Measurements from ENCODE around the gene CDK2. TPM values are rescaled to one million over a fixed set of nuclear protein-coding genes. Genes with fewer than 3 reads are reported as not detected.

CDK2 gene
- total and polyA plus RNA-seq, 2 experiments from 2014 or later = 23.9 to 26.6 TPM

DNA sequence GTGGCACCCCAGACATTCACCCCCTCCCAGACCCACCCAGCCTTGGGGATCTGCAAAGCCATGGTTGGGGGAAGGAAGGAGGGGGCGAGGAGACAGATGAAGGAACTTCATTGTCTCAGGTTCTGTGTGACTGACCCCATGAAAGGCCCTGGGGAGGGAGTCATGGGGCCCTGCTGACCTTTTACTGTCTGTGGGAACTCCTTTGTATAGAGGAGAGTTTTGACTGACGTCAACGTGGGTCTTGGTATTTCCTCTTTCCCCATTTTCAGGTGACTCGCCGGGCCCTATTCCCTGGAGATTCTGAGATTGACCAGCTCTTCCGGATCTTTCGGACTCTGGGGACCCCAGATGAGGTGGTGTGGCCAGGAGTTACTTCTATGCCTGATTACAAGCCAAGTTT is 4.1 kb downstream of the CDK2 start:
- DNase-seq (ENCODE audit: low spot score) = no peak
- no peak overlapping the region for H3K4me2 ChIP-seq
- 99% methylated on average over 7 of the region's 7 CpGs for WGBS (ENCODE audit: low lambda C conversion rate, missing lambda C conversion rate)
- no peaks in the 10 kb centered on the region for H3K36me3 ChIP-seq (replicated peaks; ENCODE audit: insufficient read depth, low read depth)
- H3K79me2 ChIP-seq = peaks cover 46% of the 10 kb centered on the region
- H3K9me2 ChIP-seq (replicated peaks; ENCODE audit: insufficient read depth) = no peaks in the 10 kb centered on the region
- H3K9me3 ChIP-seq (ENCODE audit: low read depth) = no peaks in the 10 kb centered on the region
- TF ChIP-seq EZH2phosphoT487 (IDR thresholded peaks at IDR 0.05; ENCODE audit: low read depth, severe bottlenecking, unreplicated experiment) = no peak
- no peak for TF ChIP-seq EZH2 (IDR thresholded peaks at IDR 0.05; ENCODE audit: borderline replicate concordance)
- H3K27ac ChIP-seq = no peak overlapping the region
- peaks cover 29% of the 10 kb centered on the region for H3K4me1 ChIP-seq (ENCODE audit: insufficient read depth)
- no peaks in the 10 kb centered on the region for H3K27me3 ChIP-seq
- no peak overlapping the region for H3K4me3 ChIP-seq
- H4K20me1 ChIP-seq (ENCODE audit: insufficient read depth, poor library complexity, severe bottlenecking) = peaks cover 3% of the 10 kb centered on the region
- no peak overlapping the region for H2AFZ ChIP-seq

DNA sequence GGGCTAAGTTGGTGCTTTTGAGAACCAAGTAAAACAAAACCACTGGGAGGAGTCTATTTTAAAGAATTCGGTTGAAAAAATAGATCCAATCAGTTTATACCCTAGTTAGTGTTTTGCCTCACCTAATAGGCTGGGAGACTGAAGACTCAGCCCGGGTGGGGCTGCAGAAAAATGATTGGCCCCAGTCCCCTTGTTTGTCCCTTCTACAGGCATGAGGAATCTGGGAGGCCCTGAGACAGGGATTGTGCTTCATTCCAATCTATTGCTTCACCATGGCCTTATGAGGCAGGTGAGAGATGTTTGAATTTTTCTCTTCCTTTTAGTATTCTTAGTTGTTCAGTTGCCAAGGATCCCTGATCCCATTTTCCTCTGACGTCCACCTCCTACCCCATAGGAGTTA is 5.4 kb downstream of the CDK2 start:
- DNase-seq (ENCODE audit: low spot score) = peak; percentile 50
- peaks cover 31% of the 10 kb centered on the region for H3K4me1 ChIP-seq (ENCODE audit: insufficient read depth)
- WGBS (ENCODE audit: low lambda C conversion rate, missing lambda C conversion rate) = 58% methylated on average over 3 of the region's 3 CpGs
- H3K36me3 ChIP-seq (replicated peaks; ENCODE audit: insufficient read depth, low read depth) = no peaks in the 10 kb centered on the region
- TF ChIP-seq, protein P1, sequence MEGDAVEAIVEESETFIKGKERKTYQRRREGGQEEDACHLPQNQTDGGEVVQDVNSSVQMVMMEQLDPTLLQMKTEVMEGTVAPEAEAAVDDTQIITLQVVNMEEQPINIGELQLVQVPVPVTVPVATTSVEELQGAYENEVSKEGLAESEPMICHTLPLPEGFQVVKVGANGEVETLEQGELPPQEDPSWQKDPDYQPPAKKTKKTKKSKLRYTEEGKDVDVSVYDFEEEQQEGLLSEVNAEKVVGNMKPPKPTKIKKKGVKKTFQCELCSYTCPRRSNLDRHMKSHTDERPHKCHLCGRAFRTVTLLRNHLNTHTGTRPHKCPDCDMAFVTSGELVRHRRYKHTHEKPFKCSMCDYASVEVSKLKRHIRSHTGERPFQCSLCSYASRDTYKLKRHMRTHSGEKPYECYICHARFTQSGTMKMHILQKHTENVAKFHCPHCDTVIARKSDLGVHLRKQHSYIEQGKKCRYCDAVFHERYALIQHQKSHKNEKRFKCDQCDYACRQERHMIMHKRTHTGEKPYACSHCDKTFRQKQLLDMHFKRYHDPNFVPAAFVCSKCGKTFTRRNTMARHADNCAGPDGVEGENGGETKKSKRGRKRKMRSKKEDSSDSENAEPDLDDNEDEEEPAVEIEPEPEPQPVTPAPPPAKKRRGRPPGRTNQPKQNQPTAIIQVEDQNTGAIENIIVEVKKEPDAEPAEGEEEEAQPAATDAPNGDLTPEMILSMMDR (IDR thresholded peaks at IDR 0.05; ENCODE audit: poor library complexity) = no peak
- H3K27ac ChIP-seq = peak overlapping the region; percentile 89
- H4K20me1 ChIP-seq (ENCODE audit: insufficient read depth, poor library complexity, severe bottlenecking) = peaks cover 15% of the 10 kb centered on the region
- no peak overlapping the region for H3K4me3 ChIP-seq
- no peak overlapping the region for H2AFZ ChIP-seq
- H3K9me3 ChIP-seq (ENCODE audit: low read depth) = no peaks in the 10 kb centered on the region
- H3K4me2 ChIP-seq = peak overlapping the region; percentile 79
- H3K79me2 ChIP-seq = peaks cover 55% of the 10 kb centered on the region
- H3K9me2 ChIP-seq (replicated peaks; ENCODE audit: insufficient read depth) = no peaks in the 10 kb centered on the region
- no peaks in the 10 kb centered on the region for H3K27me3 ChIP-seq

DNA sequence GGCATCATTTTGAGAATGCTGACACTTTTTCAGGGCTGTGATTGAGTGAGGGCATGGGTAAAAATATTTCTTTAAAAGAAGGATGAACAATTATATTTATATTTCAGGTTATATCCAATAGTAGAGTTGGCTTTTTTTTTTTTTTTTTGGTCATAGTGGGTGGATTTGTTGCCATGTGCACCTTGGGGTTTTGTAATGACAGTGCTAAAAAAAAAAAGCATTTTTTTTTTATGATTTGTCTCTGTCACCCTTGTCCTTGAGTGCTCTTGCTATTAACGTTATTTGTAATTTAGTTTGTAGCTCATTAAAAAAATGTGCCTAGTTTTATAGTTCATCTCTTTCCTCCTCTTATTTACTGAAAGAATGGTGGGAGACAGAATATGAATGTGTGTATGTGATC is 5.8 kb downstream of the CDK2 start:
- no peaks in the 10 kb centered on the region for H3K36me3 ChIP-seq (replicated peaks; ENCODE audit: insufficient read depth, low read depth)
- H4K20me1 ChIP-seq (ENCODE audit: insufficient read depth, poor library complexity, severe bottlenecking) = peaks cover 19% of the 10 kb centered on the region
- H3K27ac ChIP-seq = peak overlapping the region; percentile 89
- H3K27me3 ChIP-seq = no peaks in the 10 kb centered on the region
- 77% methylated on average over 1 of the region's 1 CpG for WGBS (ENCODE audit: low lambda C conversion rate, missing lambda C conversion rate)
- TF ChIP-seq EZH2phosphoT487 (IDR thresholded peaks at IDR 0.05; ENCODE audit: low read depth, severe bottlenecking, unreplicated experiment) (no peak), EZH2 (IDR thresholded peaks at IDR 0.05; ENCODE audit: borderline replicate concordance) (no peak)
- TF ChIP-seq, protein P1 (IDR thresholded peaks at IDR 0.05; ENCODE audit: poor library complexity) = no peak
- H3K4me3 ChIP-seq = peak overlapping the region; percentile 19
- no peaks in the 10 kb centered on the region for H3K9me3 ChIP-seq (ENCODE audit: low read depth)
- H3K79me2 ChIP-seq = peaks cover 55% of the 10 kb centered on the region
- no peak overlapping the region for H2AFZ ChIP-seq
- H3K4me1 ChIP-seq (ENCODE audit: insufficient read depth) = peaks cover 28% of the 10 kb centered on the region
- no peaks in the 10 kb centered on the region for H3K9me2 ChIP-seq (replicated peaks; ENCODE audit: insufficient read depth)
- no peak for DNase-seq (ENCODE audit: low spot score)
- H3K4me2 ChIP-seq = peak overlapping the region; percentile 79

DNA sequence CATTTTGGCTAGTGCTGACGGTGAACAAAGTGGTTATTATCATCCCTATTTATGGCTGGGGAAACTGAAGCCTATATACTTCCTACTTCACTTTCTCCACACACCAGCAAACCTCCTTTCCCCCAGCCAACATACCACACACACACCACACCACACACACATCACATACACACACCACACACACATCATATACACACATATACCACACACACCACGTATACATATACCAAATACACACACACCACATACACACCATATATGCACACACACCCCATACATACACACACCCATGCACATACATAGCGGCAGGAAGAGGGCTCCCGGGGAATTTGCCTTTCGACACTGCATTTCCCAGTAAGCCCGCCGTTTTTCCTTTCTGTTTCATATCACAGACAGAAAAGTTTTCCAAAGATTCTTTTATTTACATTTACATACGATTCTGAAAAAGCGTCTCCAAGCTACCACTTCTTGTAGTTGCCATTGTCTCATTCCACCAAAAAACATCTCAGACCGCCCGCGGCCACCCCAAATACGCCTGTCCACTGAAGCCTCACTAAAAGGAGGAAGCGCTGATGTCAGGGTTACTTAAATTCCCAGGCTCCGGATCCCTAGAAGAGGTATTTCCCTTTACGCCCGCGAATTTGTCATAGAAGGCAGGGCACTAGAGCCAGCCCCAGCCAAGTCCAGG is 6.4 kb downstream of the CDK2 start:
- Histone ChIP-seq H3K79me2 (peaks cover 55% of the 10 kb centered on the region), H4K20me1 (ENCODE audit: insufficient read depth, poor library complexity, severe bottlenecking) (peaks cover 24% of the 10 kb centered on the region), H3K9me3 (ENCODE audit: low read depth) (no peaks in the 10 kb centered on the region), H3K27me3 (no peaks in the 10 kb centered on the region), H3K27ac (peak overlapping the region; percentile 89), H3K9me2 (replicated peaks; ENCODE audit: insufficient read depth) (no peaks in the 10 kb centered on the region), H3K4me1 (ENCODE audit: insufficient read depth) (peaks cover 22% of the 10 kb centered on the region), H3K4me2 (peak overlapping the region; percentile 79), H2AFZ (peak overlapping the region; percentile 26), H3K36me3 (replicated peaks; ENCODE audit: insufficient read depth, low read depth) (no peaks in the 10 kb centered on the region), H3K4me3 (peak overlapping the region; percentile 19)
- DNase-seq (ENCODE audit: low spot score) = no peak
- 7% methylated on average over 18 of the region's 18 CpGs for WGBS (ENCODE audit: low lambda C conversion rate, missing lambda C conversion rate)
- TF ChIP-seq, protein P1 (IDR thresholded peaks at IDR 0.05; ENCODE audit: poor library complexity) = no peak
- TF ChIP-seq EZH2phosphoT487 (IDR thresholded peaks at IDR 0.05; ENCODE audit: low read depth, severe bottlenecking, unreplicated experiment) = no peak
- TF ChIP-seq EZH2 (IDR thresholded peaks at IDR 0.05; ENCODE audit: borderline replicate concordance) = no peak
